Measurements from ENCODE around the gene NT5M. TPM values are rescaled to one million over a fixed set of nuclear protein-coding genes. Genes with fewer than 3 reads are reported as not detected.
A peak's percentile ranks its signal among the peaks of the same experiment; 100 is the strongest.

The NT5M gene
- polyA plus RNA-seq, 3 donors: 0.23 to 0.57 (median 0.25) TPM

GRCh38 chr17:17362540-17362930 lies 59.4 kb downstream of the NT5M start:
- Histone ChIP-seq H2AFZ (ENCODE audit: insufficient read depth, low read depth, low read length, poor library complexity, severe bottlenecking) (no peak overlapping the region), H3K27ac (ENCODE audit: low read depth in 1 of 2, low read length in 2 of 2) (no peak overlapping the region), H4K20me1 (ENCODE audit: insufficient read depth, low read length) (no peaks in the 10 kb centered on the region), H3K4me1 (ENCODE audit: control insufficient read depth in 1 of 2, insufficient read depth in 2 of 2, low read length in 2 of 2) (no peaks in the 10 kb centered on the region), H3K36me3 (replicated peaks in 1 of 2; ENCODE audit: control insufficient read depth in 1 of 2, insufficient read depth in 2 of 2, low read length in 2 of 2) (no peaks in the 10 kb centered on the region), H3K4me3 (replicated peaks in 1 of 3; ENCODE audit: low read depth in 2 of 3, low read length in 3 of 3) (no peak overlapping the region), H3K9ac (ENCODE audit: insufficient read depth, low read length, poor library complexity, severe bottlenecking) (no peak overlapping the region), H3K4me2 (replicated peaks; ENCODE audit: extremely low read depth, low read length, poor library complexity, severe bottlenecking) (no peak overlapping the region), H3K9me3 (replicated peaks in 1 of 2; ENCODE audit: control insufficient read depth in 1 of 2, insufficient read depth in 1 of 2, low read length in 2 of 2) (peaks cover 0 to 8% of the 10 kb centered on the region in 2 donors), H3K27me3 (ENCODE audit: control insufficient read depth in 2 of 2, insufficient read depth in 2 of 2, low read length in 2 of 2) (no peaks in the 10 kb centered on the region), H3K79me2 (ENCODE audit: insufficient read depth, low read length) (no peaks in the 10 kb centered on the region)
- TF ChIP-seq CTCF (IDR thresholded peaks at IDR 0.05): no peak
- intact Hi-C loops (cut with micrococcal nuclease): no loop called here
- H3K36me3 Mint-ChIP-seq: no peaks in the 10 kb centered on the region
- 100% methylated on average over 4 of the region's 7 CpGs for WGBS (ENCODE audit: insufficient coverage)
- peaks cover 0 to 10% (median 9%) of the 10 kb centered on the region in 3 donors for H3K27me3 Mint-ChIP-seq (ENCODE audit: low read depth in 3 of 3)
- H3K4me3 Mint-ChIP-seq: no peak overlapping the region
- peaks cover 4 to 24% (median 13%) of the 10 kb centered on the region in 7 donors for H3K9me3 Mint-ChIP-seq
- DNase-seq: no peak
- H3K27ac Mint-ChIP-seq: peak overlapping the region in 1 of 7 donors; percentile 30
- no peaks in the 10 kb centered on the region for H3K4me1 Mint-ChIP-seq

GRCh38 chr17:17363638-17364337 lies 60.6 kb downstream of the NT5M start:
- no peak overlapping the region for H3K4me3 Mint-ChIP-seq
- Histone ChIP-seq H3K4me1 (ENCODE audit: control insufficient read depth in 1 of 2, insufficient read depth in 2 of 2, low read length in 2 of 2) (no peaks in the 10 kb centered on the region), H3K27me3 (ENCODE audit: control insufficient read depth in 2 of 2, insufficient read depth in 2 of 2, low read length in 2 of 2) (no peaks in the 10 kb centered on the region), H3K9me3 (replicated peaks in 1 of 2; ENCODE audit: control insufficient read depth in 1 of 2, insufficient read depth in 1 of 2, low read length in 2 of 2) (peaks cover 0 to 8% of the 10 kb centered on the region in 2 donors), H3K4me2 (replicated peaks; ENCODE audit: extremely low read depth, low read length, poor library complexity, severe bottlenecking) (no peak overlapping the region), H3K4me3 (replicated peaks in 1 of 3; ENCODE audit: low read depth in 2 of 3, low read length in 3 of 3) (no peak overlapping the region), H3K27ac (ENCODE audit: low read depth in 1 of 2, low read length in 2 of 2) (no peak overlapping the region), H4K20me1 (ENCODE audit: insufficient read depth, low read length) (no peaks in the 10 kb centered on the region), H3K9ac (ENCODE audit: insufficient read depth, low read length, poor library complexity, severe bottlenecking) (no peak overlapping the region), H3K79me2 (ENCODE audit: insufficient read depth, low read length) (no peaks in the 10 kb centered on the region), H3K36me3 (replicated peaks in 1 of 2; ENCODE audit: control insufficient read depth in 1 of 2, insufficient read depth in 2 of 2, low read length in 2 of 2) (no peaks in the 10 kb centered on the region), H2AFZ (ENCODE audit: insufficient read depth, low read depth, low read length, poor library complexity, severe bottlenecking) (no peak overlapping the region)
- WGBS (ENCODE audit: insufficient coverage): 94% methylated on average over 6 of the region's 8 CpGs
- H3K9me3 Mint-ChIP-seq: peaks cover 4 to 24% (median 13%) of the 10 kb centered on the region in 7 donors
- H3K4me1 Mint-ChIP-seq: no peaks in the 10 kb centered on the region
- H3K36me3 Mint-ChIP-seq: no peaks in the 10 kb centered on the region
- DNase-seq: no peak
- H3K27ac Mint-ChIP-seq: peak overlapping the region in 1 of 7 donors; percentile 37
- intact Hi-C loops (cut with micrococcal nuclease): no loop called here
- TF ChIP-seq CTCF (IDR thresholded peaks at IDR 0.05): no peak
- H3K27me3 Mint-ChIP-seq (ENCODE audit: low read depth in 3 of 3): peaks cover 0 to 10% (median 7%) of the 10 kb centered on the region in 3 donors
